HG02973 (cell line): ENCODE results near the gene KRT25.
"Not testable (repeated sequence)": the region's sequence is repeated elsewhere in the genome, so short reads cannot be mapped to it uniquely, and the experiment has no call there.

ENCODE experiments used
- ATAC-seq: cut with Tn5 transposase; IDR thresholded peaks from one replicate; pipeline ENCODE4 v1.9.1; 2021; ENCODE audit warnings: moderate library complexity; ENCODE audit not compliant: unreplicated experiment

The KRT25 gene

DNA sequence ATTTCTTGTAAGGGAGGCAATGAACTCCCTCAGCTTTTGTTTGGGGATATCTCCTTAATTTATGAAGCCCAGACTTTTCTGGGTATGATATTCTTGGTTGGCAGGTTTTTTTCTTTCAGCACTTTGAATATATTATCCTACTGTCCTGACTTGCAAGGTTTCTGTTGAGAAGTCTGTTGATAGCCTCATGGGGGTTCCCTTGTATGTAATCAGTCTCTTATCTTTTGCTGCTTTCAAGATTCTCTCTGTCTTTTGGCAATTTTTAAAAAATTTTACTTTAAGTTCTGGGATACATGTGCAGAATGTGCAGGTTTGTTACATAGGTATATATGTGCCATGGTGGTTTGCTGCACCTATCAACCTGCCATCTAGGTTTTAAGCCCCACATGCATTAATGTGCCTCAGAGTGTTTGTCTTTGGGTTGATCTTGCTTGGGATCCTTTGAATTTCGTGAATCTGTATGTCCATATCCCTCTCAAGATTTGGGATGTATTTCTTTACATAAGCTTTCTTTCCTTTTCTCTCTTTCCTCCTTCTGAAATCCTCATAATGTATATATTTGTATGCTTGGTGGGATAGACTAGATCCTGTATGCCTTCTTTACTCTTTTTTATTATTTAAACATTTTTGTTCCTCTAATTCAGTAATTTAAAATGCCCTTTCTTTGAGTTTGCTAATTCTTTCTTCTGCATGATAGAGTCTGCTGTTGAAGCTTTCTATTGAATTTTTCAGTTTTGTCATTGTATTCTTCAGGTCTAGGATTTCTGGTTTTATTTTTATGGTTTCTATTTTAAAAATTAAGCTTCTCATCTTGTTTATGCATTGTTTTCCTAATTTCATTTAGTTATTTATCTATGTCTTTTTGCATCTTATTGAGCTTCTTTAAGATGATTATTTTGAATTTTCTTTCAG is 5.2 kb upstream of the KRT25 start:
- ATAC-seq, result no peak

GRCh38 chr17:40753804-40754203 is 1.3 kb downstream of the KRT25 start:
- ATAC-seq, result no peak

- ATAC-seq, result no peak
These were observed 4.1 kb downstream of the KRT25 start for GRCh38 chr17:40751065-40751464.

DNA sequence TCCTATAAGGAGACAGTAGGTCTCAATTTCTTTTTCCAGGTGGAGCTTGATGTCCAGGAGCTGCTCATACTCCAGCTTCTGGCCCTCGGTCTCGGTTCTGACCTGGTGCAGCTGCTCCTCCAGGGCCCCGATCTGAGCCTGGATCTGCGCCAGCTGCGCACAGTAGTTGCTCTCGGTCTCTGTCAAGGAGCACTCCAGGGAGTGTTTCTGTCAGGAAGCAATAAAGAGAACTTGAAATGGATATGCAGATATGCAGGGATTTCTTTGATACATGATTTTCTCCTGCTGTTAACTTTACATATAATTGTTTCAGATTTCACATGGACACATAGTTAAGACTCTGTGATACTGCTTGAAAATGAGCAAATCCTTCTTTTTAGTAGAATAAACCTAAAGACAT is 4.7 kb downstream of the KRT25 start:
- no peak for ATAC-seq

GRCh38 chr17:40748666-40749065 is 6.5 kb downstream of the KRT25 start:
- not testable (repeated sequence) for ATAC-seq

GRCh38 chr17:40738553-40738952 is 16.6 kb downstream of the KRT25 start:
- ATAC-seq, result no peak

DNA sequence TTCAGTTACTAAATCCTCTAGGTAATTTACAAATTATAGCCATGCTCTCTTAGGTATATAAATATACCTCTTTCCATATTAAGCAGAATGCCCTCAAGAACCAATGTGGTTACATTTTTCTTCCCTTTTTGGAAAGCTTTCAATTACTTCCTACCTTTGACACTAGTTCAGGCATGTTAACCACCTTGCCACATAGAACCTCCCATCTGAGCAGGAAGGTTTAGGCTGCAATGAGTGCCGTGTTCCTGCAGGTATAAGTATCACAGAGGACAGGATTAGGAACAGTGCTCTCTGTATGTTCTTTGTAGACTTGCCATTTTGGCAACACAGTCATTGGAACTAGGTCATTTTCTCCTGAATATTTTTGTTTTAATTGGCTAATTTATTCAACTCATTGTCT is 20.1 kb downstream of the KRT25 start:
- ATAC-seq, result no peak

DNA sequence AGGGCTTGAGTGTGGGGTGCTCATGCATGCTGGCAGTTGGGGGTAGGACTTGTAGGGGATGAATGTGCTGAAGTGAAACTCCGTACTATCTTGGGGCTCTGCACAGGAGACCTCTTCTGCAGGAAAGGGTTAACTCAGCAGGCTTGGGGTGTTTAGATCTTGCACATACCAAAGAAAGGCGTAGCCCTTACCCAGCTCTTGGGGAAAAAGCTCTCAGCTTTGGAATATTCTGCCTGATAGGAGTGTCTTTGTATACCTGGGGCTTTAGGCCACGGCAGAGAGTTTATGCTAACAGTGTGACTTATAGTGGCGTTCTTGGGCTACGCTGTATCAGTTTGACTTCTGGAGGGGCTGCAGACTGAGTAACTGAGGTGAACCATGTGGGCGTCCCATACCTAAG is 21.1 kb downstream of the KRT25 start:
- no peak for ATAC-seq

- ATAC-seq, result no peak
These were observed 24.2 kb downstream of the KRT25 start for GRCh38 chr17:40730970-40731369.

- ATAC-seq, result no peak
These were observed 27.5 kb downstream of the KRT25 start for GRCh38 chr17:40727447-40728231.

- no peak for ATAC-seq
These were observed 28.2 kb downstream of the KRT25 start for GRCh38 chr17:40726919-40727318.

DNA sequence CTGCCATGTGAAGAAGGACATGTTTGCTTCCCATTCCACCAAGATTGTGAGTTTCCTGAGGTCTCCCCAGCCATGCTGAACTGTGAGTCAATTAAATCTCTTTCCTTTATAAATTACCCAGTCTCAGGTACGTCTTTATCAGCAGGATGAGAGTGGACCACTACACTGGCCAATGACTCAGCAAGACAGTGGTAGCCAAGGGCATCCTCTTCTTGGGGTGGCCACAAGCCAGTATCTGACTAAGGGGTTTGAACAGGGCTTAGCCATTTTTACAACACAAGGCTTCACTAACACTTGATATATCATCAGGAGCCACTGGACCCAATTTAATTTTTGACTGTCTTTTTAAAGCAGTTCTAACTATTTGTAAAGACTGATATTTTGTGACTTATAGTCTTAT is 30.5 kb downstream of the KRT25 start:
- no peak for ATAC-seq

GRCh38 chr17:40722241-40722640 is 32.9 kb downstream of the KRT25 start:
- ATAC-seq, result no peak

GRCh38 chr17:40720899-40721298 is 34.2 kb downstream of the KRT25 start:
- ATAC-seq, result no peak

GRCh38 chr17:40718930-40719329 is 36.2 kb downstream of the KRT25 start:
- ATAC-seq, result no peak

DNA sequence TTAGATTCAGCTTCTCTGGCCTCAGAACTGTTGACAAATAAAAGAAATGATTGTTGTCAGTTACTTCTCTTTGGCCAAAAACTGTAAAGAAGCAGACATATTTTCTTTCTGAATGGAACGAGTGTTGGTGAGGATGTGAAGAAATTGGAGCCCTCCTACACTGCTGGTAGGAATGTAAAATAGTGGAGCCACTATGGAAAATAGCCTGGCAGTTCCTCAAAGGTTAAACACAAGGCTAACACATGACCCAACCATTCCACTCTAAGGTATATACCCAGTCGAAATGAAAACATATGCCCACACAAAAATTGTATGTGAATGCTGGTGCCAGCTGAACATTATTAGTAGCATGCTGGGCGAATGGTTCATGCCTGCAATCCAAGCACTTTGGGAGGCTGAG is 37.4 kb downstream of the KRT25 start:
- ATAC-seq, result no peak

- ATAC-seq, result no peak
These were observed 40.7 kb downstream of the KRT25 start for GRCh38 chr17:40714473-40714872.

- no peak for ATAC-seq
These were observed 47.4 kb downstream of the KRT25 start for GRCh38 chr17:40707745-40708144.

DNA sequence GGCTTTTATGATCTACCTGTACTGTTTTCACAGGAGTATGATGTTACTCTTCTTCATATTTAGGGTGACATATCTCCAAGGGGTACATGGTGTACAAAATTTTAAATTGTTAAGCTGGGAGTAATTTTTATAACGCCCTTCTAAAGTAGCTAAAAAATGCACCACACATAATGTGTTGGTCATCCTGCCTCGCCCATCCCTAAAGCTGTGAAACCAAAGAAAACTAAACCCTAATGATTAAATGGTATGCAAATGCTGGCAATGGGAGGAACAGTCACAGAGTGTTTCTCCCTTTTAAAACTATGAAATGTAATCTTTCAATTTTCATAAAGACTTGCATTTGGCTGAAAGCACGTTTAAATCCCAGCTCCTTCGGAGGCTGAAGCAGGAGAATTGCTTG is 49.5 kb downstream of the KRT25 start:
- no peak for ATAC-seq

- no peak for ATAC-seq
These were observed 51.5 kb downstream of the KRT25 start, which contains the start of gene KRT24 for GRCh38 chr17:40703652-40704051. Gene KRT24, minus strand, starts transcription at chr17:40703752. Its CDS starts 59 bp downstream, at chr17:40703693.

DNA sequence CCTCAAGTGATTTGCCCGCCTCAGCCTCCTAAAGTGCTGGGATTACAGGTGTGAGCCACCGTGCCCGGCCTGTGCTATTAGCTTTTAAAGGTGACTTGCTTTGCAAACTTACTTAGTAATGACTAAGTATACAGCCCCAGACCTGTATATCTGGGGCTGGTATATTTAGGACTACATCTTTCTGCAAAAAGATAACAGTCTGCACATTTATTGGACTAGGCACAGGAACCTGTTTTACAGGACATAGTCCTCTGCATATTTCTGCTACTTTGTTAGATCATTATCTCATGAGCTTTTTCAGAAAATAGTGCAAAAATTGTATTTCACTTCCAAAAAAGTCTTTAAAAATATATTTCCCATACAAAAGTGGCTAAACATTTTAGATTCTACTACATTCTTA is 52.9 kb downstream of the KRT25 start:
- no peak for ATAC-seq

- no peak for ATAC-seq
These were observed 55.3 kb downstream of the KRT25 start for GRCh38 chr17:40699853-40700252.
